HepG2 (cell line): ENCODE data around the gene SIK3. TPM values are rescaled to one million over a fixed set of nuclear protein-coding genes. Genes with fewer than 3 reads are reported as not detected.

ENCODE experiments used
- ATF1 ChIP-seq: IDR thresholded peaks from 2 replicates; pipeline ENCODE4 v1.6.1; 2016; ENCODE audit warnings: mild to moderate bottlenecking, control low read depth
- CBFB ChIP-seq: sonication (generic); formaldehyde crosslinking; IDR thresholded peaks from 2 replicates; pipeline ENCODE4 v1.4.0; 2020; ENCODE audit warnings: missing genetic modification reagents
- CHCHD3 ChIP-seq: sonication (generic); formaldehyde crosslinking; IDR thresholded peaks from 2 replicates; pipeline ENCODE4 v1.8.0; 2022; ENCODE audit warnings: mild to moderate bottlenecking, missing genetic modification reagents, moderate library complexity
- HNF4G ChIP-seq, 2 experiments: sonication (generic) in 1 of 2; formaldehyde crosslinking in 1 of 2; IDR thresholded peaks; 2 replicates each; pipeline versions ENCODE4 v1.4.0 to v1.6.1; 2011 to 2020; ENCODE audit warnings: borderline replicate concordance in 2 of 2, low read depth in 2 of 2, mild to moderate bottlenecking in 2 of 2, low read length in 1 of 2, missing genetic modification reagents in 1 of 2, moderate library complexity in 1 of 2
- KDM6A ChIP-seq: IDR thresholded peaks from 2 replicates; pipeline ENCODE4 v1.6.1; 2016; ENCODE audit warnings: low read depth
- MIXL1 ChIP-seq: IDR thresholded peaks from 2 replicates; pipeline ENCODE4 v1.6.1; 2016
- MYC ChIP-seq: sonication (generic); formaldehyde crosslinking; IDR thresholded peaks from 2 replicates; pipeline ENCODE4 v1.9.0; 2021; ENCODE audit warnings: missing genetic modification reagents, borderline replicate concordance
- PLSCR1 ChIP-seq: sonication (generic); formaldehyde crosslinking; IDR thresholded peaks from 2 replicates; pipeline ENCODE4 v1.5.0; 2020; ENCODE audit warnings: missing genetic modification reagents, mild to moderate bottlenecking, borderline replicate concordance
- REXO4 ChIP-seq: sonication (generic); formaldehyde crosslinking; IDR thresholded peaks from 2 replicates; pipeline ENCODE4 v1.8.0; 2022; ENCODE audit warnings: missing genetic modification reagents, mild to moderate bottlenecking, borderline replicate concordance
- SAP130 ChIP-seq: IDR thresholded peaks from 2 replicates; pipeline ENCODE4 v1.6.1; 2016; ENCODE audit warnings: low read depth
- SOX6 ChIP-seq, 2 experiments: fragments of 450-650 bp in 1 of 2; sonication (generic) in 1 of 2; formaldehyde crosslinking in 1 of 2; IDR thresholded peaks; 2 replicates each; pipeline versions ENCODE4 v1.4.0 to v1.6.1; 2017 to 2020; ENCODE audit warnings: antibody characterized with exemption in 1 of 2, mild to moderate bottlenecking in 1 of 2, missing genetic modification reagents in 1 of 2
- SP1 ChIP-seq, 2 experiments: fragments of 450-650 bp in 1 of 2; sonication (generic) in 1 of 2; formaldehyde crosslinking in 1 of 2; IDR thresholded peaks; 2 replicates each; pipeline versions ENCODE4 v1.4.0 to v1.6.1; 2016 to 2020; ENCODE audit warnings: missing genetic modification reagents in 1 of 2
- ZFP91 ChIP-seq: sonication (generic); formaldehyde crosslinking; IDR thresholded peaks from 2 replicates; pipeline ENCODE4 v1.9.0; 2022; ENCODE audit warnings: missing genetic modification reagents, mild to moderate bottlenecking, borderline replicate concordance
- ZNF160 ChIP-seq: sonication (generic); formaldehyde crosslinking; IDR thresholded peaks from 2 replicates; pipeline ENCODE4 v1.8.0; 2022; ENCODE audit warnings: mild to moderate bottlenecking, inconsistent platforms, missing genetic modification reagents
- ZNF280B ChIP-seq: sonication (generic); formaldehyde crosslinking; IDR thresholded peaks from 2 replicates; pipeline ENCODE4 v1.5.0; 2020; ENCODE audit warnings: missing genetic modification reagents, mild to moderate bottlenecking, borderline replicate concordance
- ZNF430 ChIP-seq: sonication (generic); formaldehyde crosslinking; IDR thresholded peaks from 2 replicates; pipeline ENCODE4 v1.9.0; 2021; ENCODE audit warnings: mild to moderate bottlenecking, missing genetic modification reagents
- ZNF441 ChIP-seq: sonication (generic); formaldehyde crosslinking; IDR thresholded peaks from 2 replicates; pipeline ENCODE4 v1.7.0; 2021; ENCODE audit warnings: missing genetic modification reagents, borderline replicate concordance
- ZNF619 ChIP-seq: sonication (generic); formaldehyde crosslinking; IDR thresholded peaks from 2 replicates; pipeline ENCODE4 v1.4.0; 2020; ENCODE audit warnings: mild to moderate bottlenecking, missing genetic modification reagents
- polyA plus RNA-seq, 8 experiments: library from polyadenylated mRNA; depleted of rRNA in 3 of 8; stranded (reverse) in 7 of 8; unstranded in 1 of 8; fragments of >200 nt; fragmentation: Illumina TruSeq in 4 of 8; extraction: Trizol in 4 of 8; gene quantifications; 2 replicates each; pipeline versions ENCODE4 v1.2.1 to v1.2.3, GENCODE V29; 2011 to 2016; ENCODE audit warnings: low read depth in 4 of 8, missing spikeins in 1 of 8, mixed read lengths in 1 of 8; ENCODE audit not compliant: insufficient read depth in 1 of 8
- total RNA-seq, 5 experiments: library from RNA; depleted of rRNA; stranded (reverse); fragments of >200 nt; fragmentation: Illumina TruSeq; extraction: Trizol; gene quantifications; 2 replicates each; pipeline ENCODE4 v1.2.3, GENCODE V29; 2016; ENCODE audit warnings: low read depth in 1 of 5
- TF ChIP-seq, protein P1 (sequence below): sonication (generic); formaldehyde crosslinking; IDR thresholded peaks from 2 replicates; pipeline ENCODE4 v1.4.0; 2020; ENCODE audit warnings: missing genetic modification reagents
- TF ChIP-seq, protein P2 (sequence below): IDR thresholded peaks from 2 replicates; pipeline ENCODE4 v1.6.1; 2016; ENCODE audit warnings: mild to moderate bottlenecking

The SIK3 gene
- total and polyA plus RNA-seq, 2 of the 13 experiments (the other 11 are each of a cell fraction or from before 2014, with no cell fraction given) = 5.7 to 9.8 TPM

DNA sequence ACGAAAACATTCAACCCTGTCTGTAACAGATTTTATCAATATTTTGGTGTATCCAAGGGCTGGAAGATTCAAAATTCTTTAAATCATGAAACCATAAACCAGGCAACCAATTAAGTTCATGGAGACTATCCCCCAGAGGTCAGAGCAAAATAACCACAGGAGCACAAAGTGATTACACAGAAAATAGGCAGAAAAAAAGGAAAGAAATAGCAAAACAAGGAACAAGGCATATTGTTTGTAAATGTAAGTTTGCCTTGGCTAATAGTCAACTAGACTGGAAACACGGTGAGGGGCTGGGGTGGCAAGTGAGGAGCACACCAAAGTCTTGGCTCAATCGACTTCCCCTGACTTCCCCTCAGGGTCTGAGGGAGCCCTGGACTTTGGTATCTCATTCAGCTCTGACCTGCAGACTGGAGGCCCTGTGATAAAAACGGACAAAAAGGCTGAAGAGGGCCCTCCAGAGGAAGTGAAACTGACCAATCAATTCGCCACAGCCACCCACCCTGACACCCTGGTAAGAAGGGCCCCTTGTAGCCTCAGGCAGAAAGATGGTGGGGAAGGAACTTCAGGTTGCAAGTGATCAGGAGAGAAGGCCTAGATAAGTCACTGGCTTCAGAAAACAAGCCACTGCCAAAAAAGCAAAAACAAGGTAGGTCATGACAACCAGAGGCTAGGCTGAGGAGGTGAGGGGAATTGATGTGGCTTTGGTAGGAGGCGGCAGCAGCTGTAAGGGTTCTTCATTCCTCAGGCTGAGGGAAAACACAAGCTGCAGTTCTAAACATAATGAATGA, 1.8 kb downstream of the SIK3 start (continued):
- no peak for TF ChIP-seq ZNF280B (CRISPR knock-in tag)
- TF ChIP-seq PLSCR1 = no peak
- TF ChIP-seq SAP130 (CRISPR knock-in tag) = peak; percentile 86
- 0 out of 2 replicates have a peak, but pooled peaks have one; percentile 48 for TF ChIP-seq ZNF160 (CRISPR knock-in tag)
- no peak for TF ChIP-seq REXO4 (CRISPR knock-in tag)
- TF ChIP-seq, protein P1, sequence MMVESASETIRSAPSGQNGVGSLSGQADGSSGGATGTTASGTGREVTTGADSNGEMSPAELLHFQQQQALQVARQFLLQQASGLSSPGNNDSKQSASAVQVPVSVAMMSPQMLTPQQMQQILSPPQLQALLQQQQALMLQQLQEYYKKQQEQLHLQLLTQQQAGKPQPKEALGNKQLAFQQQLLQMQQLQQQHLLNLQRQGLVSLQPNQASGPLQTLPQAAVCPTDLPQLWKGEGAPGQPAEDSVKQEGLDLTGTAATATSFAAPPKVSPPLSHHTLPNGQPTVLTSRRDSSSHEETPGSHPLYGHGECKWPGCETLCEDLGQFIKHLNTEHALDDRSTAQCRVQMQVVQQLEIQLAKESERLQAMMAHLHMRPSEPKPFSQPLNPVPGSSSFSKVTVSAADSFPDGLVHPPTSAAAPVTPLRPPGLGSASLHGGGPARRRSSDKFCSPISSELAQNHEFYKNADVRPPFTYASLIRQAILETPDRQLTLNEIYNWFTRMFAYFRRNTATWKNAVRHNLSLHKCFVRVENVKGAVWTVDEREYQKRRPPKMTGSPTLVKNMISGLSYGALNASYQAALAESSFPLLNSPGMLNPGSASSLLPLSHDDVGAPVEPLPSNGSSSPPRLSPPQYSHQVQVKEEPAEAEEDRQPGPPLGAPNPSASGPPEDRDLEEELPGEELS = peak; percentile 62; the same call in 1 of the 2 replicates
- TF ChIP-seq ZNF441 = peak; percentile 46; the same call in 1 of the 2 replicates
- TF ChIP-seq SOX6 (IDR thresholded peaks at IDR 0.05) = no peak
- TF ChIP-seq SOX6 (CRISPR knock-in tag; IDR thresholded peaks at IDR 0.05) = peak; percentile 68
- TF ChIP-seq MIXL1 (CRISPR knock-in tag) = peak; percentile 34
- TF ChIP-seq CBFB = 0 out of 2 replicates have a peak, but pooled peaks have one; percentile 29
- TF ChIP-seq ATF1 (CRISPR knock-in tag) = 0 out of 2 replicates have a peak, but pooled peaks have one; percentile 39
- TF ChIP-seq ZNF619 (CRISPR knock-in tag) = 0 out of 2 replicates have a peak, but pooled peaks have one; percentile 48
- TF ChIP-seq CHCHD3 (CRISPR knock-in tag) = no peak
- peak; percentile 25; the same call in 1 of the 2 replicates for TF ChIP-seq MYC (CRISPR knock-in tag)
- TF ChIP-seq KDM6A (CRISPR knock-in tag) = peak; percentile 54; the same call in 1 of the 2 replicates
- TF ChIP-seq HNF4G (IDR thresholded peaks at IDR 0.05; ENCODE audit: borderline replicate concordance, low read depth, low read length) = peak; percentile 70
- peak; percentile 56; the same call in 1 of the 2 replicates for TF ChIP-seq HNF4G (CRISPR knock-in tag; IDR thresholded peaks at IDR 0.05; ENCODE audit: borderline replicate concordance, low read depth)
- TF ChIP-seq, protein P2, sequence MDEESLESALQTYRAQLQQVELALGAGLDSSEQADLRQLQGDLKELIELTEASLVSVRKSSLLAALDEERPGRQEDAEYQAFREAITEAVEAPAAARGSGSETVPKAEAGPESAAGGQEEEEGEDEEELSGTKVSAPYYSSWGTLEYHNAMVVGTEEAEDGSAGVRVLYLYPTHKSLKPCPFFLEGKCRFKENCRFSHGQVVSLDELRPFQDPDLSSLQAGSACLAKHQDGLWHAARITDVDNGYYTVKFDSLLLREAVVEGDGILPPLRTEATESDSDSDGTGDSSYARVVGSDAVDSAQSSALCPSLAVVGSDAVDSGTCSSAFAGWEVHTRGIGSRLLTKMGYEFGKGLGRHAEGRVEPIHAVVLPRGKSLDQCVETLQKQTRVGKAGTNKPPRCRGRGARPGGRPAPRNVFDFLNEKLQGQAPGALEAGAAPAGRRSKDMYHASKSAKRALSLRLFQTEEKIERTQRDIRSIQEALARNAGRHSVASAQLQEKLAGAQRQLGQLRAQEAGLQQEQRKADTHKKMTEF (CRISPR knock-in tag) = peak; percentile 17; the same call in 1 of the 2 replicates
- TF ChIP-seq ZNF430 (CRISPR knock-in tag) = peak; percentile 7; the same call in 1 of the 2 replicates
- TF ChIP-seq ZFP91 = no peak
- no peak for TF ChIP-seq SP1 (IDR thresholded peaks at IDR 0.05)
- TF ChIP-seq SP1 (CRISPR knock-in tag; IDR thresholded peaks at IDR 0.05) = no peak
